ENCODE results near the gene ZNF835. TPM values are rescaled to one million over a fixed set of nuclear protein-coding genes. Genes with fewer than 3 reads are reported as not detected.

The ZNF835 gene
- total and polyA plus RNA-seq, 2 of the 13 experiments (the other 11 are each of a cell fraction or from before 2014, with no cell fraction given), result not detected

GRCh38 chr19:56637976-56638555 is 33.5 kb downstream of the ZNF835 start (continued):
- TF ChIP-seq MLX (CRISPR knock-in tag; IDR thresholded peaks at IDR 0.05), result peak; percentile 92
- peak; percentile 100 for TF ChIP-seq ZNF879 (CRISPR knock-in tag; IDR thresholded peaks at IDR 0.05)
- TF ChIP-seq SRY (CRISPR knock-in tag; IDR thresholded peaks at IDR 0.05), result peak; percentile 100
- TF ChIP-seq NCOR1 (IDR thresholded peaks at IDR 0.05; ENCODE audit: borderline replicate concordance, low read length), result no peak
- TF ChIP-seq ZNF720 (CRISPR knock-in tag; IDR thresholded peaks at IDR 0.05), result peak; percentile 99
- TF ChIP-seq KDM2A (CRISPR knock-in tag; IDR thresholded peaks at IDR 0.05; ENCODE audit: borderline replicate concordance, low read depth), result peak; percentile 99
- TF ChIP-seq RFX3 (CRISPR knock-in tag; IDR thresholded peaks at IDR 0.05), result peak; percentile 67
- no peak for TF ChIP-seq FOXA1 (IDR thresholded peaks at IDR 0.05)
- 0 out of 2 replicates have a peak, but pooled peaks have one; percentile 19 for TF ChIP-seq FOXA1 (CRISPR knock-in tag; IDR thresholded peaks at IDR 0.05)
- peak; percentile 99 for TF ChIP-seq ARNT2 (CRISPR knock-in tag; IDR thresholded peaks at IDR 0.05; ENCODE audit: low read depth)
- peak; percentile 100 for TF ChIP-seq SATB2 (CRISPR knock-in tag; IDR thresholded peaks at IDR 0.05)
- peak; percentile 24; the same call in 1 of the 2 replicates for TF ChIP-seq ZFX (CRISPR knock-in tag; IDR thresholded peaks at IDR 0.05; ENCODE audit: low read depth)
- TF ChIP-seq ZNF589 (CRISPR knock-in tag; conservative IDR thresholded peaks at IDR 0.05), result peak; percentile 100
- peak; percentile 83; the same call in 1 of the 2 replicates for TF ChIP-seq ZFP91 (CRISPR knock-in tag; IDR thresholded peaks at IDR 0.05; ENCODE audit: borderline replicate concordance)
- TF ChIP-seq KAT2B (IDR thresholded peaks at IDR 0.05; ENCODE audit: borderline replicate concordance, low read depth, low read length), result no peak
- peak; percentile 99 for TF ChIP-seq TEAD2 (CRISPR knock-in tag; IDR thresholded peaks at IDR 0.05)
- TF ChIP-seq ZNF792 (CRISPR knock-in tag; IDR thresholded peaks at IDR 0.05), result peak; percentile 100
- peak; percentile 97 for TF ChIP-seq AKAP8 (CRISPR knock-in tag; IDR thresholded peaks at IDR 0.05)
- TF ChIP-seq MIER3 (CRISPR knock-in tag; IDR thresholded peaks at IDR 0.05; ENCODE audit: borderline replicate concordance), result peak; percentile 98
- TF ChIP-seq ZBTB3 (CRISPR knock-in tag; IDR thresholded peaks at IDR 0.05; ENCODE audit: borderline replicate concordance, low read depth), result peak; percentile 95; the same call in 1 of the 2 replicates
- TF ChIP-seq JUNB (CRISPR knock-in tag; IDR thresholded peaks at IDR 0.05; ENCODE audit: borderline replicate concordance), result peak; percentile 97
- TF ChIP-seq ZNF34 (CRISPR knock-in tag; IDR thresholded peaks at IDR 0.05; ENCODE audit: borderline replicate concordance), result no peak
- TF ChIP-seq KDM5B (CRISPR knock-in tag; IDR thresholded peaks at IDR 0.05; ENCODE audit: borderline replicate concordance), result peak; percentile 100
- peak; percentile 64 for TF ChIP-seq MED8 (CRISPR knock-in tag; IDR thresholded peaks at IDR 0.05; ENCODE audit: insufficient replicate concordance)
- TF ChIP-seq ZNF883 (CRISPR knock-in tag; IDR thresholded peaks at IDR 0.05; ENCODE audit: not compliant biosample characterization), result peak; percentile 100
- TF ChIP-seq SALL1 (CRISPR knock-in tag; IDR thresholded peaks at IDR 0.05), result peak; percentile 100
- peak; percentile 98 for TF ChIP-seq ATF2 (CRISPR knock-in tag; IDR thresholded peaks at IDR 0.05)
- peak; percentile 96 for TF ChIP-seq ZNF317 (CRISPR knock-in tag; IDR thresholded peaks at IDR 0.05)
- peak; percentile 99 for TF ChIP-seq MZF1 (CRISPR knock-in tag; IDR thresholded peaks at IDR 0.05; ENCODE audit: borderline replicate concordance)
- TF ChIP-seq ZMYM4 (CRISPR knock-in tag; IDR thresholded peaks at IDR 0.05), result peak; percentile 94
- peak; percentile 84 for TF ChIP-seq HHEX (CRISPR knock-in tag; IDR thresholded peaks at IDR 0.05)
